HepG2 (cell line): Measurements from ENCODE around the gene GABARAPL2. TPM values are rescaled to one million over a fixed set of nuclear protein-coding genes. Genes with fewer than 3 reads are reported as not detected.
A peak's percentile ranks its signal among the peaks of the same experiment; 100 is the strongest.

ENCODE experiments used
- DMAP1 ChIP-seq: IDR thresholded peaks from 2 replicates; pipeline ENCODE4 v1.6.1; 2016
- DMTF1 ChIP-seq: sonication (generic); formaldehyde crosslinking; IDR thresholded peaks from 2 replicates; pipeline ENCODE4 v1.4.0; 2020; ENCODE audit warnings: mild to moderate bottlenecking, missing genetic modification reagents
- EP300 ChIP-seq, 3 experiments: sonication (generic) in 1 of 3; formaldehyde crosslinking in 1 of 3; IDR thresholded peaks; 2 replicates each; pipeline versions ENCODE4 v1.5.1 to v1.6.1; 2011 to 2020; ENCODE audit warnings: low read depth in 2 of 3, low read length in 2 of 3, borderline replicate concordance in 1 of 3, improper control_type of control experiment in 1 of 3, mild to moderate bottlenecking in 1 of 3, missing genetic modification reagents in 1 of 3, moderate library complexity in 1 of 3
- FOXA1 ChIP-seq, 2 experiments: fragments of 450-650 bp in 1 of 2; sonication (generic) in 1 of 2; formaldehyde crosslinking in 1 of 2; IDR thresholded peaks; 2 replicates each; pipeline versions ENCODE4 v1.4.0 to v1.6.1; 2016 to 2020; ENCODE audit warnings: missing genetic modification reagents in 1 of 2
- KAT7 ChIP-seq: IDR thresholded peaks from 2 replicates; pipeline ENCODE4 v1.6.1; 2018; ENCODE audit warnings: borderline replicate concordance, missing compliant biosample characterization
- MTERF4 ChIP-seq: sonication (generic); formaldehyde crosslinking; IDR thresholded peaks from 2 replicates; pipeline ENCODE4 v1.8.0; 2023; ENCODE audit warnings: mild to moderate bottlenecking, missing genetic modification reagents
- PITX1 ChIP-seq: sonication (generic); formaldehyde crosslinking; IDR thresholded peaks from 2 replicates; pipeline ENCODE4 v1.5.1; 2020; ENCODE audit warnings: mild to moderate bottlenecking, missing genetic modification reagents
- RFXANK ChIP-seq: IDR thresholded peaks from 2 replicates; pipeline ENCODE4 v1.6.1; 2016
- SALL2 ChIP-seq: sonication (generic); formaldehyde crosslinking; IDR thresholded peaks from 2 replicates; pipeline ENCODE4 v1.8.1; 2023; ENCODE audit warnings: mild to moderate bottlenecking, missing genetic modification reagents, inconsistent platforms
- WIZ ChIP-seq: sonication (generic); formaldehyde crosslinking; IDR thresholded peaks from 2 replicates; pipeline ENCODE4 v1.5.1; 2020; ENCODE audit warnings: mild to moderate bottlenecking, missing genetic modification reagents
- ZKSCAN8 ChIP-seq: IDR thresholded peaks from 2 replicates; pipeline ENCODE4 v1.6.1; 2016; ENCODE audit warnings: borderline replicate concordance, missing genetic modification reagents, missing compliant biosample characterization
- ZNF225 ChIP-seq: sonication (generic); formaldehyde crosslinking; IDR thresholded peaks from 2 replicates; pipeline ENCODE4 v1.4.0; 2020; ENCODE audit warnings: mild to moderate bottlenecking, missing genetic modification reagents
- ZNF569 ChIP-seq: sonication (generic); formaldehyde crosslinking; IDR thresholded peaks from 2 replicates; pipeline ENCODE4 v1.5.0; 2020; ENCODE audit warnings: mild to moderate bottlenecking, missing genetic modification reagents, moderate library complexity, borderline replicate concordance
- ZNF703 ChIP-seq: sonication (generic); formaldehyde crosslinking; IDR thresholded peaks from 2 replicates; pipeline ENCODE4 v1.5.1; 2020; ENCODE audit warnings: missing genetic modification reagents, mild to moderate bottlenecking, moderate library complexity, borderline replicate concordance
- polyA plus RNA-seq, 8 experiments: library from polyadenylated mRNA; depleted of rRNA in 3 of 8; stranded (reverse) in 7 of 8; unstranded in 1 of 8; fragments of >200 nt; fragmentation: Illumina TruSeq in 4 of 8; extraction: Trizol in 4 of 8; gene quantifications; 2 replicates each; pipeline versions ENCODE4 v1.2.1 to v1.2.3, GENCODE V29; 2011 to 2016; ENCODE audit warnings: low read depth in 4 of 8, missing spikeins in 1 of 8, mixed read lengths in 1 of 8; ENCODE audit not compliant: insufficient read depth in 1 of 8
- total RNA-seq, 5 experiments: library from RNA; depleted of rRNA; stranded (reverse); fragments of >200 nt; fragmentation: Illumina TruSeq; extraction: Trizol; gene quantifications; 2 replicates each; pipeline ENCODE4 v1.2.3, GENCODE V29; 2016; ENCODE audit warnings: low read depth in 1 of 5
- TF ChIP-seq, protein P1 (sequence below): sonication (generic); formaldehyde crosslinking; IDR thresholded peaks from 2 replicates; pipeline ENCODE4 v1.5.1; 2020; ENCODE audit warnings: mild to moderate bottlenecking, missing genetic modification reagents, moderate library complexity
- TF ChIP-seq, protein P2 (sequence below): fragments of 450-650 bp; IDR thresholded peaks from 2 replicates; pipeline ENCODE4 v1.6.1; 2017; ENCODE audit warnings: mild to moderate bottlenecking
- TF ChIP-seq, protein P3 (sequence below): sonication (generic); formaldehyde crosslinking; IDR thresholded peaks from 2 replicates; pipeline ENCODE4 v1.8.1; 2023; ENCODE audit warnings: missing genetic modification reagents, mild to moderate bottlenecking, borderline replicate concordance

The GABARAPL2 gene
- total and polyA plus RNA-seq, 2 of the 13 experiments (the other 11 are each of a cell fraction or from before 2014, with no cell fraction given) = 76.4 to 83.0 TPM

DNA sequence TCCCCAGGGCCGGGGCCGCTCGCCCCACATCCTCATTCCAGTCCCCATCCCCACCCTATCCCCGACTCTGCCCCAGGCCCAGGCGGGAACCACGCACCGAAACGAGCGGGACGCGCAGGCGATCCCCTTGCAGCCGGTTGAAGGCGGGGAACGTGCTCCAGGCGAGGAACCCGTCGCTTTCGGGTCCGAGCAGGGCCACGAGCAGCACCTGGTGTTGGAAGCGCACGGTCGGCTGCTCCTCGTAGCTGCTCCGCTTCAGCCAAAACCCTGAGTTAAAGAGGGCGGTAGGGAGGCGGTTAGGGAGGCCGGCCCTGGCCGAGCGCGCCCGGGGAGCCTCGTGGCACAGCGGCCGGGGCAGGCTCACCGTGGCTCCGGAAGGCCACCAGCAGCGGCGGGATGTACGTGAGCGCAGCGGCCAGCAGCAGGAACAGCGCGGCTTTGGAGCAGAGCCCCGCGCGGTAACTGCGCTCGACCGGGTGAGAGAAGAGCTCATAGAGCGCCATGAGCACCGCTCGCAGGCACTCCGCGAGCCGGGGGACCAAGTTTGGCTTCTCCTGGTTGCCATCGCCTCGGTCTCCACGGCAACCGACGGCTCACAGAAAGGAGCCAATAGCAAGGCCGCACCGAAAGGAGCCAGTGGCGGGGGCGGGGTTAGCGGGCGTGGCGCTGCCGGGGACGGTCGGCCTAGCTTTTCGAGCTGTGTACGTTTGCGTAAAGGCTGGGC is 10.3 kb upstream of the GABARAPL2 start, which contains the start of gene TMEM231 (continued):
- TF ChIP-seq MTERF4 (CRISPR knock-in tag) = no peak; the same call in 1 of the 2 replicates
- TF ChIP-seq, protein P1, sequence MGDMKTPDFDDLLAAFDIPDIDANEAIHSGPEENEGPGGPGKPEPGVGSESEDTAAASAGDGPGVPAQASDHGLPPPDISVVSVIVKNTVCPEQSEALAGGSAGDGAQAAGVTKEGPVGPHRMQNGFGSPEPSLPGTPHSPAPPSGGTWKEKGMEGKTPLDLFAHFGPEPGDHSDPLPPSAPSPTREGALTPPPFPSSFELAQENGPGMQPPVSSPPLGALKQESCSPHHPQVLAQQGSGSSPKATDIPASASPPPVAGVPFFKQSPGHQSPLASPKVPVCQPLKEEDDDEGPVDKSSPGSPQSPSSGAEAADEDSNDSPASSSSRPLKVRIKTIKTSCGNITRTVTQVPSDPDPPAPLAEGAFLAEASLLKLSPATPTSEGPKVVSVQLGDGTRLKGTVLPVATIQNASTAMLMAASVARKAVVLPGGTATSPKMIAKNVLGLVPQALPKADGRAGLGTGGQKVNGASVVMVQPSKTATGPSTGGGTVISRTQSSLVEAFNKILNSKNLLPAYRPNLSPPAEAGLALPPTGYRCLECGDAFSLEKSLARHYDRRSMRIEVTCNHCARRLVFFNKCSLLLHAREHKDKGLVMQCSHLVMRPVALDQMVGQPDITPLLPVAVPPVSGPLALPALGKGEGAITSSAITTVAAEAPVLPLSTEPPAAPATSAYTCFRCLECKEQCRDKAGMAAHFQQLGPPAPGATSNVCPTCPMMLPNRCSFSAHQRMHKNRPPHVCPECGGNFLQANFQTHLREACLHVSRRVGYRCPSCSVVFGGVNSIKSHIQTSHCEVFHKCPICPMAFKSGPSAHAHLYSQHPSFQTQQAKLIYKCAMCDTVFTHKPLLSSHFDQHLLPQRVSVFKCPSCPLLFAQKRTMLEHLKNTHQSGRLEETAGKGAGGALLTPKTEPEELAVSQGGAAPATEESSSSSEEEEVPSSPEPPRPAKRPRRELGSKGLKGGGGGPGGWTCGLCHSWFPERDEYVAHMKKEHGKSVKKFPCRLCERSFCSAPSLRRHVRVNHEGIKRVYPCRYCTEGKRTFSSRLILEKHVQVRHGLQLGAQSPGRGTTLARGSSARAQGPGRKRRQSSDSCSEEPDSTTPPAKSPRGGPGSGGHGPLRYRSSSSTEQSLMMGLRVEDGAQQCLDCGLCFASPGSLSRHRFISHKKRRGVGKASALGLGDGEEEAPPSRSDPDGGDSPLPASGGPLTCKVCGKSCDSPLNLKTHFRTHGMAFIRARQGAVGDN = peak; percentile 99
- no peak for TF ChIP-seq ZKSCAN8 (CRISPR knock-in tag)
- TF ChIP-seq FOXA1 (IDR thresholded peaks at IDR 0.05) = no peak
- TF ChIP-seq FOXA1 (CRISPR knock-in tag; IDR thresholded peaks at IDR 0.05) = no peak
- TF ChIP-seq RFXANK (CRISPR knock-in tag) = peak; percentile 97
- no peak; the same call in 1 of the 2 replicates for TF ChIP-seq ZNF703 (CRISPR knock-in tag)
- no peak; the same call in 1 of the 2 replicates for TF ChIP-seq DMAP1 (CRISPR knock-in tag)
- TF ChIP-seq, protein P2, sequence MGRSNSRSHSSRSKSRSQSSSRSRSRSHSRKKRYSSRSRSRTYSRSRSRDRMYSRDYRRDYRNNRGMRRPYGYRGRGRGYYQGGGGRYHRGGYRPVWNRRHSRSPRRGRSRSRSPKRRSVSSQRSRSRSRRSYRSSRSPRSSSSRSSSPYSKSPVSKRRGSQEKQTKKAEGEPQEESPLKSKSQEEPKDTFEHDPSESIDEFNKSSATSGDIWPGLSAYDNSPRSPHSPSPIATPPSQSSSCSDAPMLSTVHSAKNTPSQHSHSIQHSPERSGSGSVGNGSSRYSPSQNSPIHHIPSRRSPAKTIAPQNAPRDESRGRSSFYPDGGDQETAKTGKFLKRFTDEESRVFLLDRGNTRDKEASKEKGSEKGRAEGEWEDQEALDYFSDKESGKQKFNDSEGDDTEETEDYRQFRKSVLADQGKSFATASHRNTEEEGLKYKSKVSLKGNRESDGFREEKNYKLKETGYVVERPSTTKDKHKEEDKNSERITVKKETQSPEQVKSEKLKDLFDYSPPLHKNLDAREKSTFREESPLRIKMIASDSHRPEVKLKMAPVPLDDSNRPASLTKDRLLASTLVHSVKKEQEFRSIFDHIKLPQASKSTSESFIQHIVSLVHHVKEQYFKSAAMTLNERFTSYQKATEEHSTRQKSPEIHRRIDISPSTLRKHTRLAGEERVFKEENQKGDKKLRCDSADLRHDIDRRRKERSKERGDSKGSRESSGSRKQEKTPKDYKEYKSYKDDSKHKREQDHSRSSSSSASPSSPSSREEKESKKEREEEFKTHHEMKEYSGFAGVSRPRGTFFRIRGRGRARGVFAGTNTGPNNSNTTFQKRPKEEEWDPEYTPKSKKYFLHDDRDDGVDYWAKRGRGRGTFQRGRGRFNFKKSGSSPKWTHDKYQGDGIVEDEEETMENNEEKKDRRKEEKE = no peak
- TF ChIP-seq, protein P3, sequence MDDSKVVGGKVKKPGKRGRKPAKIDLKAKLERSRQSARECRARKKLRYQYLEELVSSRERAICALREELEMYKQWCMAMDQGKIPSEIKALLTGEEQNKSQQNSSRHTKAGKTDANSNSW (CRISPR knock-in tag) = peak; percentile 91; the same call in 1 of the 2 replicates
- TF ChIP-seq PITX1 (CRISPR knock-in tag) = no peak
- peak; percentile 87; the same call in 1 of the 2 replicates for TF ChIP-seq ZNF569
- no peak for TF ChIP-seq EP300 (IDR thresholded peaks at IDR 0.05; ENCODE audit: low read depth in 2 of 2, low read length in 2 of 2)
- TF ChIP-seq EP300 (CRISPR knock-in tag; IDR thresholded peaks at IDR 0.05; ENCODE audit: borderline replicate concordance) = no peak
- no peak for TF ChIP-seq WIZ (CRISPR knock-in tag)
- TF ChIP-seq KAT7 = peak; percentile 47; the same call in 1 of the 2 replicates
- peak; percentile 96 for TF ChIP-seq ZNF225 (CRISPR knock-in tag)
- TF ChIP-seq DMTF1 = no peak
- peak; percentile 66; the same call in 1 of the 2 replicates for TF ChIP-seq SALL2 (CRISPR knock-in tag)
